HG03571 (cell line): ENCODE results near the gene GAB1.

Experiments used
- ATAC-seq: cut with Tn5 transposase; IDR thresholded peaks from one replicate; pipeline ENCODE4 v1.9.1; 2021; ENCODE audit not compliant: unreplicated experiment

Gene GAB1

GRCh38 chr4:143407888-143408287 is 71.2 kb downstream of the GAB1 start:
- ATAC-seq = no peak

GRCh38 chr4:143410015-143410414 is 73.3 kb downstream of the GAB1 start:
- no peak for ATAC-seq

- no peak for ATAC-seq
Observed at GRCh38 chr4:143411527-143412419, 75.1 kb downstream of the GAB1 start.

- no peak for ATAC-seq
Observed at GRCh38 chr4:143412420-143412758, 75.7 kb downstream of the GAB1 start.

- ATAC-seq = peak; percentile 88
Observed at GRCh38 chr4:143417679-143418403, 81.2 kb downstream of the GAB1 start.

- no peak for ATAC-seq
Observed at GRCh38 chr4:143420227-143420626, 83.6 kb downstream of the GAB1 start.

GRCh38 chr4:143421609-143422008 is 84.9 kb downstream of the GAB1 start:
- no peak for ATAC-seq

GRCh38 chr4:143424276-143424675 is 87.6 kb downstream of the GAB1 start:
- no peak for ATAC-seq

- ATAC-seq = no peak
Observed at GRCh38 chr4:143431526-143432257, 95.0 kb downstream of the GAB1 start.

- no peak for ATAC-seq
Observed at GRCh38 chr4:143432258-143432591, 95.5 kb downstream of the GAB1 start.

- no peak for ATAC-seq
Observed at GRCh38 chr4:143433231-143433630, 96.6 kb downstream of the GAB1 start.

- no peak for ATAC-seq
Observed at GRCh38 chr4:143435955-143436354, 99.3 kb downstream of the GAB1 start.

- ATAC-seq = no peak
Observed at GRCh38 chr4:143437476-143437875, 100.8 kb downstream of the GAB1 start.

GRCh38 chr4:143437937-143438336 is 101.3 kb downstream of the GAB1 start:
- no peak for ATAC-seq

- ATAC-seq = no peak
Observed at GRCh38 chr4:143438710-143439109, 102.0 kb downstream of the GAB1 start.

GRCh38 chr4:143441109-143441508 is 104.4 kb downstream of the GAB1 start:
- ATAC-seq = no peak

GRCh38 chr4:143441678-143442077 is 105.0 kb downstream of the GAB1 start:
- no peak for ATAC-seq

GRCh38 chr4:143443728-143444127 is 107.1 kb downstream of the GAB1 start:
- ATAC-seq = no peak

GRCh38 chr4:143451186-143451585 is 114.5 kb downstream of the GAB1 start:
- ATAC-seq = no peak

GRCh38 chr4:143455211-143455610 is 118.5 kb downstream of the GAB1 start:
- no peak for ATAC-seq

GRCh38 chr4:143458966-143459365 is 122.3 kb downstream of the GAB1 start:
- ATAC-seq = no peak
